Bronchial epithelial cell (primary cell): Measurements from ENCODE around the gene CRYGN. TPM values are rescaled to one million over a fixed set of nuclear protein-coding genes. Genes with fewer than 3 reads are reported as not detected.

Experiments used
- DNase-seq: peaks from one replicate; pipeline ENCODE4 v3.0.0-alpha.2; 2010; ENCODE audit warnings: low read depth
- FAIRE-seq: peaks from 2 replicates; lab custom pipeline; 2011; peaks lifted over from hg19 to GRCh38; lab: Jason Lieb, UNC
- H3K27me3 ChIP-seq: 2 replicates; pipeline ENCODE4 v1.5.1; 2011; ENCODE audit warnings: low read length; ENCODE audit not compliant: control insufficient read depth, insufficient read depth
- H3K36me3 ChIP-seq: 2 replicates; pipeline ENCODE4 v1.5.1; 2011; ENCODE audit warnings: low read length; ENCODE audit not compliant: control insufficient read depth, insufficient read depth
- H3K4me3 ChIP-seq: 2 replicates; pipeline ENCODE4 v1.5.1; 2011; ENCODE audit warnings: mild to moderate bottlenecking, low read depth, low read length, control low read depth
- CTCF ChIP-seq: IDR thresholded peaks from 2 replicates; pipeline ENCODE4 v1.5.1; 2011; ENCODE audit warnings: mild to moderate bottlenecking, moderate library complexity, low read length, control low read depth, inconsistent platforms; ENCODE audit not compliant: insufficient read depth, severe bottlenecking
- total RNA-seq: library from RNA; depleted of rRNA; stranded (reverse); fragments of >200 nt; gene quantifications from 2 replicates; pipeline ENCODE4 v1.2.1, GENCODE V29; 2014

Gene CRYGN
- total RNA-seq, 1 donor from 2014 or later = not detected

- DNase-seq (no peak), FAIRE-seq (no peak)
- no peak overlapping the region for H3K4me3 ChIP-seq
- peaks cover 14% of the 10 kb centered on the region for H3K27me3 ChIP-seq
- H3K36me3 ChIP-seq = no peaks in the 10 kb centered on the region
- no peak for TF ChIP-seq CTCF
These were observed 53.4 kb downstream of the CRYGN start for GRCh38 chr7:151386301-151387160.

GRCh38 chr7:151385626-151386300 is 54.2 kb downstream of the CRYGN start:
- Histone ChIP-seq H3K27me3 (peaks cover 17% of the 10 kb centered on the region), H3K4me3 (no peak overlapping the region), H3K36me3 (no peaks in the 10 kb centered on the region)
- no peak for TF ChIP-seq CTCF
- DNase-seq = no peak
- FAIRE-seq = no peak

GRCh38 chr7:151384776-151385625 is 54.9 kb downstream of the CRYGN start:
- H3K36me3 ChIP-seq = no peaks in the 10 kb centered on the region
- no peak overlapping the region for H3K4me3 ChIP-seq
- DNase-seq (no peak), FAIRE-seq (no peak)
- H3K27me3 ChIP-seq = peaks cover 17% of the 10 kb centered on the region
- no peak for TF ChIP-seq CTCF

DNA sequence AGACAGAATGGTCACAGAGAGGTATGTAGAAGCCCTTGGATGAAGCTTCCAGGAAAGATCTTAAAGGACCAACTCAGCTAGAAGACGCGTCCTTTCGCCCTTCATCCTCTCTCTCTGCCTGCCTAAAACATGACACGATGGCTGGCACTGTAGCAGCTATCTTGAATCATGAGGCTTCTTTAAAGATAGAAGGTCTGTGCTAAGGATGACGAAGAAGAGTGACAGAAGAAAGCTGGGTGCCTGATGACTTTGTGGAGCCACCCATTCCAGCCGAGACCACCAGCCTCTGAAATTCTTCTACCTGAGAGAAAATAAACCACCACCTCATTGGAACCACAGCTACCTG is 55.6 kb downstream of the CRYGN start:
- Histone ChIP-seq H3K27me3 (peaks cover 17% of the 10 kb centered on the region), H3K36me3 (no peaks in the 10 kb centered on the region), H3K4me3 (no peak overlapping the region)
- FAIRE-seq (no peak), DNase-seq (no peak)
- TF ChIP-seq CTCF = no peak

- FAIRE-seq (peak; percentile 28), DNase-seq (peak; percentile 55)
- peaks cover 17% of the 10 kb centered on the region for H3K27me3 ChIP-seq
- TF ChIP-seq CTCF = no peak
- H3K36me3 ChIP-seq = no peaks in the 10 kb centered on the region
- no peak overlapping the region for H3K4me3 ChIP-seq
These were observed 56.1 kb downstream of the CRYGN start for GRCh38 chr7:151383638-151384351.
